Activated T-helper 1 cell treated with Interleukin-2 at 50 U/mL for 16 hours (primary cell): ENCODE measurements around the gene GLT8D2.

ENCODE experiments used
- DNase-seq: peaks from one replicate; pipeline ENCODE4 v3.0.0-alpha.2; 2020; ENCODE audit warnings: low read depth

Gene GLT8D2

DNA sequence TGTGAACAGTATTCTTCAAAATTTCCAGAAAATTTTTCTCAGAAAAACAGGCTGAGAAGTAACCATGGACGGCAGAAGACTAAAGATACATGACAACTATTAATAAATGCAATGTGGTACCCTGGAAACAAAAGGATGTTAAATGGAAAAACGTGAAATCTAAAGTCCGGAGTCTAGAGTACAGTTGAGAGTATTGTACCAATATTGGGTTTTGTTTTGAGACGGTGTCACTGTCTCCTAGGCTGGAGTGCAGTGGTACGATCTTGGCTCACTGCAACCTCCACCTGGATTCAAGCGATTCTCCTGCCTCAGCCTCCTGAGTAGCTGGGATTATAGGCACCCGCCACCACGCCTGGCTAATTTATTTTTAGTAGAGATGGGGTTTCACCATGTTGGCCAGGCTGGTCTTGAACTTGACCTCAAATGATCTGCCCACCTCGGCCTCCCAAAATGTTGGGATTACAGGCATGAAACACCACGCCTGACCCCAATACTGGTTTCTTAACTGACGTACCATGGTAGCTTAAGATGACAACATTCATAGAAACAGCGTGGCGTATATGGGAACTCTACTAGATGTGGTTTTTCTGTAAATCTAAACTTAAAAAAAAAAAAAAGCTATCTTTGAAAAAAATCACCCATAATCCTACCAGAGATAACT is 101.1 kb downstream of the GLT8D2 start:
- DNase-seq: no peak

DNA sequence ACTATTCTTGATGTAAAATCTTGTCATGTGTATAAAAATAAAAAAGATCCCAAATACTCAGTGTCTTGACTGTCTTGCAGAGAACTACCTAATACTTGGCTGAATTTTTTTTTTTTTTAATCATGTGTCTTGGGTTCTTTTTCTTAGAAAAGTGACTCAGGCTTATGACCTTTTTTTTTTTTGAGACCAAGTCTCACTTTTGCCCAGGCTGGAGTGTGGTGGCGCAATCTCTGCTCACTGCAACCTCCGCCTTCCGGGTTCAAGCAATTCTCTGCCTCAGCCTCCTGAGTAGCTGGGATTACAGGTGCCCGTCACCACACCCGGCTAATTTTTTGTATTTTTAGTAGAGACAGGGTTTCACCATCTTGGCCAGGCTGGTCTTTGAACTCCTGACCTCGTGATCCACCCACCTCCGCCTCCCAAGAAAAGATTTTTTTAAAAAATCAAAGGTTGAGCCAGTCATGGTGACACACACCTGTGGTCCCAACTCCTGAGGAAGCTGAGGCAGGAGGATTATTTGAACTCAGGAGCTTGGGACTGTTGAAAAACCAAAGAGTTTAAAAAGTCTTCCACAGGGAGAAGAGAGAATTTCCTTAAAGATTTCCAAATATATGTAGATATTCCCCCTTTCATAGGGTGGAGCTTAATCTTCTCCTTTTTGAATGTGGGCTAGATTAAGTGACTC is 102.0 kb downstream of the GLT8D2 start:
- no peak for DNase-seq

DNA sequence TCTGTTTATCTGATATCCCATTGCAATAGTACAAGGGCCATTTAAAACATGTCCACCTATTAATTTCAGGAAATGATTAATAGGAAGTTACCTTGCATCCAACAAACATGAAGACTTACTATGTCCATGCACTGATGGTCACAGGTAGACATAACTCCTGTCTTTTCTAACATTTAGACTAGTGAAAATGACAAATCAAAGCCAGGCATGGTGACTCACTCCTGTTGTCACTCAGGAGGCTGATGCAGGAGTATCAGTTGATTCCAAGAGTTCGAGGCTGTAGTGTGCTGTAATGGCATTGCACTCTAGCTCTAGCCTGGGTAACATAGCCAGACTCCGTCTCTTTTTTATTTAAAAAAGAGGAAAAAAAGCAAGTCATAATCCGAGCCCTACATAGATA is 105.0 kb downstream of the GLT8D2 start:
- DNase-seq: no peak
